RWPE2 (cell line): ENCODE results near the gene ADAM10.

ENCODE experiments used
- ATAC-seq: fragments of 200-7000 bp; cut with Tn5 transposase; 3 replicates; pipeline ENCODE4 v1.9.1; 2021; ENCODE audit warnings: low read depth
- DNase-seq: peaks from one replicate; pipeline ENCODE4 v3.0.0-alpha.2; 2020; ENCODE audit warnings: low spot score
- H3K27ac ChIP-seq: fragments of 450-650 bp; 2 replicates; pipeline ENCODE4 v1.5.1; 2017; ENCODE audit warnings: mild to moderate bottlenecking; ENCODE audit not compliant: poor library complexity, severe bottlenecking
- H3K27me3 ChIP-seq: fragments of 250-450 bp; sonication (Bioruptor Pico); 2 replicates; pipeline ENCODE4 v1.5.1; 2021; ENCODE audit warnings: mild to moderate bottlenecking, moderate library complexity; ENCODE audit not compliant: insufficient read depth, poor library complexity, severe bottlenecking
- H3K36me3 ChIP-seq: fragments of 250-450 bp; sonication (Bioruptor Pico); 2 replicates; pipeline ENCODE4 v1.5.1; 2020; ENCODE audit warnings: low read depth, mild to moderate bottlenecking, moderate library complexity
- H3K4me1 ChIP-seq: fragments of 250-450 bp; sonication (Bioruptor Pico); 2 replicates; pipeline ENCODE4 v1.5.1; 2021; ENCODE audit warnings: mild to moderate bottlenecking, moderate library complexity; ENCODE audit not compliant: insufficient read depth, poor library complexity, severe bottlenecking
- H3K4me3 ChIP-seq: fragments of 250-450 bp; sonication (Bioruptor Pico); 2 replicates; pipeline ENCODE4 v1.5.1; 2021; ENCODE audit warnings: mild to moderate bottlenecking, moderate library complexity; ENCODE audit not compliant: severe bottlenecking
- H3K9me3 ChIP-seq: fragments of 250-450 bp; sonication (Bioruptor Pico); 2 replicates; pipeline ENCODE4 v1.5.1; 2021; ENCODE audit warnings: mild to moderate bottlenecking, moderate library complexity; ENCODE audit not compliant: severe bottlenecking
- CTCF ChIP-seq: fragments of 450-650 bp; IDR thresholded peaks from one replicate; pipeline ENCODE4 v1.5.1; 2017; ENCODE audit warnings: mild to moderate bottlenecking, moderate library complexity; ENCODE audit not compliant: poor library complexity, severe bottlenecking

Gene ADAM10

GRCh38 chr15:58686286-58686685 is 63.2 kb downstream of the ADAM10 start:
- Histone ChIP-seq H3K9me3 (no peaks in the 10 kb centered on the region), H3K4me1 (no peaks in the 10 kb centered on the region), H3K27ac (no peak overlapping the region), H3K4me3 (no peak overlapping the region), H3K27me3 (no peaks in the 10 kb centered on the region), H3K36me3 (peaks cover 4% of the 10 kb centered on the region; the same call in 1 of the 2 replicates)
- TF ChIP-seq CTCF: no peak
- DNase-seq (no peak), ATAC-seq (no peak)

DNA sequence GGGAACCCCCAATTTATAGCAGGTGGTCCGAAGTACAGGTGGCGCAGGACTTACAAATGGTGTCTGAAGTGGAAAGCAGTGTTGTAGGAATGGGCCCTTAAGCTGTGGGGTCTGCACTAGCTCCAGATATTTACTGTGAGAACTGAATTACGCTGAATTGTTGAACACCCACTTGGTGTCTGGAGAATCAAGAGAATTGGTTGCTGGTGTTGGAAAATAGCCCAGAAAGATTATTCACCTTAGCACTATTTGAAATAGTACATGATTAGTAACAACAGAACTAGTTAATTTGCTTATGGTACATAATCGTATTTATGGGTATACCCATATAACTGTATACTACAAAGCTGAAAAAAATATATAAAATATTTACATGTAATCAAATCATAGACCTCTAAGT is 64.8 kb downstream of the ADAM10 start:
- no peaks in the 10 kb centered on the region for H3K9me3 ChIP-seq
- H3K36me3 ChIP-seq: peaks cover 4% of the 10 kb centered on the region; the same call in 1 of the 2 replicates
- no peak for TF ChIP-seq CTCF
- H3K4me1 ChIP-seq: no peaks in the 10 kb centered on the region
- no peak overlapping the region for H3K4me3 ChIP-seq
- DNase-seq (no peak), ATAC-seq (peak; percentile 23; the same call in 1 of the 3 replicates)
- H3K27ac ChIP-seq: no peak overlapping the region
- H3K27me3 ChIP-seq: no peaks in the 10 kb centered on the region

- DNase-seq: no peak
- H3K9me3 ChIP-seq: no peaks in the 10 kb centered on the region
- H3K4me1 ChIP-seq: peaks cover 3% of the 10 kb centered on the region
- no peak overlapping the region for H3K27ac ChIP-seq
- H3K27me3 ChIP-seq: no peaks in the 10 kb centered on the region
- ATAC-seq: peak; percentile 21; the same call in 1 of the 3 replicates
- no peak for TF ChIP-seq CTCF
- H3K4me3 ChIP-seq: no peak overlapping the region
- H3K36me3 ChIP-seq: peaks cover 8% of the 10 kb centered on the region
Measured at GRCh38 chr15:58684036-58684710, 65.3 kb downstream of the ADAM10 start.

DNA sequence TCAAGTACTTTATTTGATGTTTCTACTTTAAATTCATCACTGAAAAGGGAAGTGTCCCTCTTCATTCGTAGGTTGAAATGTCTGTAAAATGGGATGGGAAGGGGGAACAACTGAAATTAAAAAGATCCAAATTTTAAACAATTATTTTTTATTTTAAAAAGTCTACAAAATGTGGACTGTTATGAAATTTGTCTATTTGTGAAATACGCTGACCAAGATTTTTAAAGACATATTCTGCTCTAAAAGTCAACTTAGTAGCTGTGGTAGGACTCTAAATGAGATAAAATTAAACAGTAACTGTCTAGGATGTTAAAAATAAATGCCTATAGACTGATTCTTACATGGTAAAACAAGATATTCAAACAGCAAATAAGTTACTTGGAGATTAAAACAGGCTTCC is 67.3 kb downstream of the ADAM10 start:
- Histone ChIP-seq H3K9me3 (no peaks in the 10 kb centered on the region), H3K27me3 (no peaks in the 10 kb centered on the region), H3K4me1 (peaks cover 8% of the 10 kb centered on the region), H3K27ac (no peak overlapping the region), H3K4me3 (no peak overlapping the region), H3K36me3 (peaks cover 24% of the 10 kb centered on the region)
- DNase-seq: no peak
- TF ChIP-seq CTCF: no peak
- no peak for ATAC-seq

- Histone ChIP-seq H3K9me3 (no peaks in the 10 kb centered on the region), H3K27ac (no peak overlapping the region), H3K4me3 (no peak overlapping the region), H3K27me3 (no peaks in the 10 kb centered on the region), H3K4me1 (peaks cover 8% of the 10 kb centered on the region), H3K36me3 (peaks cover 41% of the 10 kb centered on the region)
- ATAC-seq: peak; percentile 58
- DNase-seq: no peak
- TF ChIP-seq CTCF: no peak
Measured at GRCh38 chr15:58678683-58679082, 70.8 kb downstream of the ADAM10 start.
